Smooth muscle cell (in vitro differentiated cells): ENCODE data around the gene PAPPA2. TPM values are rescaled to one million over a fixed set of nuclear protein-coding genes. Genes with fewer than 3 reads are reported as not detected.

Experiments used
- DNase-seq: peaks from one replicate; lab custom pipeline; 2025; ENCODE audit not compliant: unreplicated experiment; lab: John Stamatoyannopoulos, UW
- H2AFZ ChIP-seq: fragments of 200-600 bp; sonication (generic); 2 replicates; pipeline ENCODE4 v1.6.0; 2016; ENCODE audit warnings: antibody characterized with exemption, low read depth, mild to moderate bottlenecking
- H3F3A ChIP-seq: fragments of 200-600 bp; sonication (generic); 2 replicates; pipeline ENCODE4 v1.6.0; 2017; ENCODE audit warnings: antibody characterized with exemption, low read depth
- H3K27ac ChIP-seq: fragments of 200-600 bp; sonication (generic); 2 replicates; pipeline ENCODE4 v1.5.1; 2016; ENCODE audit warnings: low read depth, mild to moderate bottlenecking
- H3K27me3 ChIP-seq: fragments of 200-600 bp; sonication (generic); 2 replicates; pipeline ENCODE4 v1.6.1; 2016; ENCODE audit warnings: low read depth, mild to moderate bottlenecking
- H3K36me3 ChIP-seq: fragments of 200-600 bp; sonication (generic); 2 replicates; pipeline ENCODE4 v1.5.1; 2016; ENCODE audit warnings: low read depth
- H3K4me1 ChIP-seq: fragments of 200-600 bp; sonication (generic); 2 replicates; pipeline ENCODE4 v1.5.1; 2016; ENCODE audit warnings: low read depth
- H3K4me2 ChIP-seq: fragments of 200-600 bp; sonication (generic); 2 replicates; pipeline ENCODE4 v1.6.0; 2016; ENCODE audit warnings: mild to moderate bottlenecking
- H3K4me3 ChIP-seq: fragments of 200-600 bp; sonication (generic); 2 replicates; pipeline ENCODE4 v1.5.1; 2016; ENCODE audit warnings: mild to moderate bottlenecking
- H3K79me2 ChIP-seq: fragments of 200-600 bp; sonication (generic); 2 replicates; pipeline ENCODE4 v1.6.0; 2016; ENCODE audit warnings: low read depth, mild to moderate bottlenecking
- H3K9ac ChIP-seq: fragments of 200-600 bp; sonication (generic); 2 replicates; pipeline ENCODE4 v1.6.0; 2016; ENCODE audit warnings: low read depth
- H3K9me3 ChIP-seq: fragments of 200-600 bp; sonication (generic); replicated peaks from 2 replicates; pipeline ENCODE4 v1.5.1; 2016; ENCODE audit warnings: low read depth
- H4K20me1 ChIP-seq: fragments of 200-600 bp; sonication (generic); 2 replicates; pipeline ENCODE4 v1.6.0; 2016; ENCODE audit warnings: low read depth
- CTCF ChIP-seq: fragments of 200-600 bp; sonication (generic); IDR thresholded peaks from 2 replicates; pipeline ENCODE4 v1.5.1; 2017; ENCODE audit warnings: borderline replicate concordance, mild to moderate bottlenecking, antibody characterized with exemption; ENCODE audit not compliant: insufficient read depth, poor library complexity, severe bottlenecking
- WGBS: methylation state at CpG from one replicate; pipeline ENCODE4 v1.1.7; 2016; ENCODE audit warnings: low lambda C conversion rate; 5-methylcytosine and 5-hydroxymethylcytosine counted together
- polyA plus RNA-seq: library from polyadenylated mRNA; unstranded; fragments of >200 nt; fragmentation: Nextera tagmentation; extraction: Ambion mirVana; gene quantifications from 2 replicates; pipeline ENCODE4 v1.2.1, GENCODE V29; 2016
- total RNA-seq: library from RNA; depleted of rRNA; stranded (reverse); fragments of >200 nt; gene quantifications from 2 replicates; pipeline ENCODE4 v1.2.3, GENCODE V29; 2014

Gene PAPPA2
- total and polyA plus RNA-seq, 2 experiments from 2014 or later: 0.03 to 0.27 TPM

DNA sequence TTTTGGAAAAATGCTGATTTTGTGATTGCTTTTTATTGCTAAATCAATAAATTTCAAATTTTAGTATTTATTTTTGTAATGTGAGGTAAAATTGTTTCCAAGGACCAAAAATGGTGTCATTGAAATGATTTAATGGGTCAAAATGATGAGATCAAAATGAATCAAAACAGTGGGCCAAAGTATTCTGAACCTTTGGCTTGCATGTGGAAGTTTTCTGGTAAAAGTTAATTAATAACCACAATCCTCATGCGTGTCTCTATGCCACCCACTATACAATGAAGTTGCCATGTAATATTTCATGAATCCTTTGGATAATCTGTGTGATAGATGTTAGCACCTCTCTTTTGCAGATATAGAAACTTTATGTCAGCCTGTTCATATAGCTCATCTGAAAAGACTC is 83.8 kb downstream of the PAPPA2 start:
- H3K27ac ChIP-seq: no peak overlapping the region
- H3K79me2 ChIP-seq: no peaks in the 10 kb centered on the region
- peaks cover 62% of the 10 kb centered on the region for H3K27me3 ChIP-seq
- H3K4me2 ChIP-seq: no peak overlapping the region
- no peak overlapping the region for H3K4me3 ChIP-seq
- no peaks in the 10 kb centered on the region for H4K20me1 ChIP-seq
- WGBS: 95% methylated on average over 1 of the region's 1 CpG
- no peak overlapping the region for H3K9ac ChIP-seq
- DNase-seq: no peak
- H2AFZ ChIP-seq: no peak overlapping the region
- no peak for TF ChIP-seq CTCF
- H3K4me1 ChIP-seq: no peaks in the 10 kb centered on the region
- no peaks in the 10 kb centered on the region for H3K9me3 ChIP-seq
- H3F3A ChIP-seq: no peaks in the 10 kb centered on the region
- no peaks in the 10 kb centered on the region for H3K36me3 ChIP-seq

DNA sequence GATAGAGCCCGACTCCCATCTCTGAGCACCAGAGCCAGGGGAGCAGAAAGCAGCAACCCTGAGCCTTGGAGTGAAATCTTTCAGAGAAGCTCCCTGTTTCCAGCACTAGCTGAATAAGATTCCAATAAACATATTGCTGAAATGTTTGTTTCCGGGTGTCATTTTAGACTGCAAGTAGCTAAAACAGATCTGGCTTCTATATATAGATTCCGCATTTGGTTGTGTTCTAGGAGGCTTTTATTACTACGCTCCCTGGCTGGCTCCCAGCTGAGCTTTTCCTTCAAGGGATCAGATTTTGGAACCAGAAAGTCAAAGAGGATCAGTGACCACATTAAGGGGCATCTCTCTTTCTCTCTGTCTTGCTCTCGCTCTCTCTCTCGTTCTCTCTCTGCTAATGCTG is 88.2 kb downstream of the PAPPA2 start:
- H3K79me2 ChIP-seq: no peaks in the 10 kb centered on the region
- peaks cover 12% of the 10 kb centered on the region for H3K4me1 ChIP-seq
- H3K36me3 ChIP-seq: no peaks in the 10 kb centered on the region
- no peaks in the 10 kb centered on the region for H3K9me3 ChIP-seq
- peaks cover 89% of the 10 kb centered on the region for H3K27me3 ChIP-seq
- no peak for DNase-seq
- H3F3A ChIP-seq: no peaks in the 10 kb centered on the region
- H3K9ac ChIP-seq: no peak overlapping the region
- no peak overlapping the region for H3K4me2 ChIP-seq
- no peak overlapping the region for H3K27ac ChIP-seq
- H4K20me1 ChIP-seq: no peaks in the 10 kb centered on the region
- H3K4me3 ChIP-seq: no peak overlapping the region
- no peak for TF ChIP-seq CTCF
- WGBS: 83% methylated on average over 6 of the region's 6 CpGs
- H2AFZ ChIP-seq: no peak overlapping the region

- no peak for TF ChIP-seq CTCF
- Histone ChIP-seq H3K27ac (no peak overlapping the region), H3K27me3 (peaks cover 91% of the 10 kb centered on the region), H3F3A (no peaks in the 10 kb centered on the region), H3K9ac (no peak overlapping the region), H3K4me3 (peak overlapping the region; percentile 5), H3K4me2 (peak overlapping the region; percentile 9), H4K20me1 (no peaks in the 10 kb centered on the region), H3K79me2 (no peaks in the 10 kb centered on the region), H3K36me3 (no peaks in the 10 kb centered on the region), H2AFZ (no peak overlapping the region), H3K4me1 (peaks cover 12% of the 10 kb centered on the region), H3K9me3 (no peaks in the 10 kb centered on the region)
- 24% methylated on average over 8 of the region's 10 CpGs for WGBS
- no peak for DNase-seq
These were observed 89.4 kb downstream of the PAPPA2 start for GRCh38 chr1:176552217-176552991.

DNA sequence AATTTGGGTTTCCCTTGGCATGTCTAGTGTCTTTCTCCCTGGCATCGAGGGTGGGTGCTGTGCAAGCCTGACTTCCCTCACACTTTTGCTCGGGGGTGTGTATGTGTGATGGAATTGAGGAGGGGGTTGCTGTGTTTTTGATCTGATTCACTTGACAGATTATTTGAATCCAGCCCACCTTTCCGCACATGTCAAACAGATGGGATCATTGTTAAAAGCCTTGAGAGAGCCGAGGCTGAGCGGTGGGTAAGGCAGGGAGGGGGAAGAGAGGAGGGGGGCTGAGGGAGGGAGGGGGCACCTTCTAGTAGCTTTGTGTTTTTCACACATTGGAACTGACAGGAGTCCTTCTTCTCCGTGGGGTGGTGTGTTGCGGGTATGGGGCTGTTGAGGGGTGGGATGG is 90.0 kb downstream of the PAPPA2 start:
- no peak for DNase-seq
- peaks cover 12% of the 10 kb centered on the region for H3K4me1 ChIP-seq
- H3K27me3 ChIP-seq: peaks cover 90% of the 10 kb centered on the region
- no peak overlapping the region for H3K9ac ChIP-seq
- H3K36me3 ChIP-seq: no peaks in the 10 kb centered on the region
- no peak overlapping the region for H2AFZ ChIP-seq
- no peaks in the 10 kb centered on the region for H3K9me3 ChIP-seq
- H3K4me3 ChIP-seq: peak overlapping the region; percentile 5
- 34% methylated on average over 7 of the region's 7 CpGs for WGBS
- peak overlapping the region; percentile 9 for H3K4me2 ChIP-seq
- TF ChIP-seq CTCF: no peak
- H4K20me1 ChIP-seq: no peaks in the 10 kb centered on the region
- H3K27ac ChIP-seq: no peak overlapping the region
- H3K79me2 ChIP-seq: no peaks in the 10 kb centered on the region
- no peaks in the 10 kb centered on the region for H3F3A ChIP-seq
